ENCODE results near the gene MAPK8.

DNA sequence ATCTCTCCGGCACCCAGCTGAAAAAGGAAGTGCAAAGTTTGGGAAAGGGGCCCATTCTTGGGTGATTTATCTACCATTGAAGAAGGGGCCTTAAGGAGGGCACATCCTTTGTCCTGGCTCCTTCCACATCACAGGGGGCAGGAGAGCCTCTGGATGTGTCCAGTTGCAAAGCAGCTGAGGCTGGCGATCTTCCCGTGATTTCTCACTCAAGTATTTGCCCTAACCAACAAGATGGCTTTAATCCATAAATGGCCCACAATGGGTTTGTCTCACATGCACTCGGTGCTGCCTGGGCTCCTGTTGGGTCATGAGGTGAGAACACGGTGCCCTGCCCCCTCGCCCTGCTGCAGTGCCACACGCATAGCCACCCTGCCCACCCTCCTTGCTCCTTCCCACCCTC is 17.8 kb upstream of the MAPK8 start:
- no peak for TF ChIP-seq POLR2A (IDR thresholded peaks at IDR 0.05)
- TF ChIP-seq, protein P1, sequence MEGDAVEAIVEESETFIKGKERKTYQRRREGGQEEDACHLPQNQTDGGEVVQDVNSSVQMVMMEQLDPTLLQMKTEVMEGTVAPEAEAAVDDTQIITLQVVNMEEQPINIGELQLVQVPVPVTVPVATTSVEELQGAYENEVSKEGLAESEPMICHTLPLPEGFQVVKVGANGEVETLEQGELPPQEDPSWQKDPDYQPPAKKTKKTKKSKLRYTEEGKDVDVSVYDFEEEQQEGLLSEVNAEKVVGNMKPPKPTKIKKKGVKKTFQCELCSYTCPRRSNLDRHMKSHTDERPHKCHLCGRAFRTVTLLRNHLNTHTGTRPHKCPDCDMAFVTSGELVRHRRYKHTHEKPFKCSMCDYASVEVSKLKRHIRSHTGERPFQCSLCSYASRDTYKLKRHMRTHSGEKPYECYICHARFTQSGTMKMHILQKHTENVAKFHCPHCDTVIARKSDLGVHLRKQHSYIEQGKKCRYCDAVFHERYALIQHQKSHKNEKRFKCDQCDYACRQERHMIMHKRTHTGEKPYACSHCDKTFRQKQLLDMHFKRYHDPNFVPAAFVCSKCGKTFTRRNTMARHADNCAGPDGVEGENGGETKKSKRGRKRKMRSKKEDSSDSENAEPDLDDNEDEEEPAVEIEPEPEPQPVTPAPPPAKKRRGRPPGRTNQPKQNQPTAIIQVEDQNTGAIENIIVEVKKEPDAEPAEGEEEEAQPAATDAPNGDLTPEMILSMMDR (IDR thresholded peaks at IDR 0.05): no peak
